HG02885 (cell line): ENCODE results near the gene PDE3A.
"Not testable (repeated sequence)": the region's sequence is repeated elsewhere in the genome, so short reads cannot be mapped to it uniquely, and the experiment has no call there.

Experiments used
- ATAC-seq: cut with Tn5 transposase; IDR thresholded peaks from one replicate; pipeline ENCODE4 v1.9.1; 2021; ENCODE audit warnings: mild to moderate bottlenecking; ENCODE audit not compliant: unreplicated experiment, poor library complexity

Gene PDE3A

GRCh38 chr12:20372326-20373096 lies 4.2 kb downstream of the PDE3A start:
- no peak for ATAC-seq

GRCh38 chr12:20374795-20375194 lies 6.5 kb downstream of the PDE3A start:
- ATAC-seq, result no peak

GRCh38 chr12:20375560-20375959 lies 7.2 kb downstream of the PDE3A start:
- ATAC-seq, result no peak

GRCh38 chr12:20376984-20377383 lies 8.6 kb downstream of the PDE3A start:
- no peak for ATAC-seq

GRCh38 chr12:20377750-20378149 lies 9.4 kb downstream of the PDE3A start:
- ATAC-seq, result no peak

- ATAC-seq, result no peak
Measured at GRCh38 chr12:20382117-20382516, 13.8 kb downstream of the PDE3A start.

- no peak for ATAC-seq
Measured at GRCh38 chr12:20383612-20384011, 15.3 kb downstream of the PDE3A start.

GRCh38 chr12:20384836-20385235 lies 16.5 kb downstream of the PDE3A start:
- ATAC-seq, result not testable (repeated sequence)

GRCh38 chr12:20390846-20391245 lies 22.5 kb downstream of the PDE3A start:
- no peak for ATAC-seq

- ATAC-seq, result no peak
Measured at GRCh38 chr12:20392339-20392738, 24.0 kb downstream of the PDE3A start.

GRCh38 chr12:20393707-20394106 lies 25.4 kb downstream of the PDE3A start:
- ATAC-seq, result no peak

- no peak for ATAC-seq
Measured at GRCh38 chr12:20395791-20396550, 27.6 kb downstream of the PDE3A start.

GRCh38 chr12:20398686-20399085 lies 30.3 kb downstream of the PDE3A start:
- ATAC-seq, result no peak

GRCh38 chr12:20400003-20400402 lies 31.7 kb downstream of the PDE3A start:
- no peak for ATAC-seq

- no peak for ATAC-seq
Measured at GRCh38 chr12:20403230-20403629, 34.9 kb downstream of the PDE3A start.

- no peak for ATAC-seq
Measured at GRCh38 chr12:20404576-20405346, 36.4 kb downstream of the PDE3A start.

- no peak for ATAC-seq
Measured at GRCh38 chr12:20409607-20410377, 41.5 kb downstream of the PDE3A start.

- no peak for ATAC-seq
Measured at GRCh38 chr12:20410734-20411133, 42.4 kb downstream of the PDE3A start.

GRCh38 chr12:20411345-20411744 lies 43.0 kb downstream of the PDE3A start:
- no peak for ATAC-seq

GRCh38 chr12:20415028-20415427 lies 46.7 kb downstream of the PDE3A start:
- no peak for ATAC-seq
